ENCODE measurements around the gene ATP5PD. TPM values are rescaled to one million over a fixed set of nuclear protein-coding genes. Genes with fewer than 3 reads are reported as not detected.

ATP5PD gene
- total and polyA plus RNA-seq, 2 of the 13 experiments (the other 11 are each of a cell fraction or from before 2014, with no cell fraction given), result 158 to 428 TPM

GRCh38 chr17:75078284-75079022, 31.7 kb upstream of the ATP5PD start (continued):
- TF ChIP-seq ZNF749 (CRISPR knock-in tag; IDR thresholded peaks at IDR 0.05; ENCODE audit: borderline replicate concordance) (peak; percentile 33; the same call in 1 of the 2 replicates), ZNF44 (CRISPR knock-in tag; IDR thresholded peaks at IDR 0.05) (no peak), SMC3 (IDR thresholded peaks at IDR 0.05; ENCODE audit: low read length) (no peak), ZMYM3 (CRISPR knock-in tag; IDR thresholded peaks at IDR 0.05) (no peak), SMAD9 (CRISPR knock-in tag; IDR thresholded peaks at IDR 0.05) (no peak), RELA (CRISPR knock-in tag; IDR thresholded peaks at IDR 0.05) (no peak), GLI4 (CRISPR knock-in tag; IDR thresholded peaks at IDR 0.05; ENCODE audit: borderline replicate concordance) (no peak), CBX1 (IDR thresholded peaks at IDR 0.05; ENCODE audit: low read depth) (no peak), TOE1 (CRISPR knock-in tag; IDR thresholded peaks at IDR 0.05) (no peak), MLXIP (CRISPR knock-in tag; IDR thresholded peaks at IDR 0.05; ENCODE audit: borderline replicate concordance) (no peak), ZNF274 (CRISPR knock-in tag; IDR thresholded peaks at IDR 0.05) (0 out of 2 replicates have a peak, but pooled peaks have one; percentile 1), REL (CRISPR knock-in tag; conservative IDR thresholded peaks at IDR 0.05) (no peak), HMG20B (CRISPR knock-in tag; conservative IDR thresholded peaks at IDR 0.05) (no peak), ZNF891 (CRISPR knock-in tag; IDR thresholded peaks at IDR 0.05) (peak; percentile 37; the same call in 1 of the 2 replicates), SPEN (CRISPR knock-in tag; IDR thresholded peaks at IDR 0.05; ENCODE audit: low read depth) (no peak)
